CD8-positive, alpha-beta memory T cell (primary cell): ENCODE results near the gene GABRB1. TPM values are rescaled to one million over a fixed set of nuclear protein-coding genes. Genes with fewer than 3 reads are reported as not detected.

Experiments
- CTCF ChIA-PET: fragments of 350-600 bp; sonication (Branson Sonifier 250); formaldehyde crosslinking; loops from one replicate; lab custom pipeline; 2021; ENCODE audit warnings: antibody characterized with exemption; lab: Charles Lee
- POLR2A ChIA-PET: fragments of 350-600 bp; sonication (Branson Sonifier 250); formaldehyde crosslinking; loops from one replicate; lab custom pipeline; 2021; ENCODE audit warnings: antibody characterized with exemption; lab: Charles Lee
- DNase-seq, 5 donors: peaks; one replicate each; pipeline versions ENCODE4 v3.0.0 to v3.0.0-alpha.2; 2020 to 2022; ENCODE audit warnings: mixed read lengths in 1 of 5
- H3K27ac ChIP-seq: one replicate; pipeline ENCODE4 v1.7.0; 2013; ENCODE audit warnings: low read depth, mild to moderate bottlenecking, low read length, moderate library complexity
- H3K27me3 ChIP-seq: 2 replicates; pipeline ENCODE4 v1.7.0; 2013; ENCODE audit warnings: low read length, mild to moderate bottlenecking; ENCODE audit not compliant: insufficient read depth, poor library complexity, severe bottlenecking
- H3K36me3 ChIP-seq: 2 replicates; pipeline ENCODE4 v1.7.0; 2013; ENCODE audit warnings: mild to moderate bottlenecking, low read length, moderate library complexity; ENCODE audit not compliant: insufficient read depth
- H3K4me1 ChIP-seq: 2 replicates; pipeline ENCODE4 v1.7.0; 2013; ENCODE audit warnings: mild to moderate bottlenecking, low read length, moderate library complexity; ENCODE audit not compliant: insufficient read depth
- H3K4me3 ChIP-seq: 2 replicates; pipeline ENCODE4 v1.7.0; 2013; ENCODE audit warnings: mild to moderate bottlenecking, low read length
- H3K9me3 ChIP-seq: 2 replicates; pipeline ENCODE4 v1.7.0; 2013; ENCODE audit warnings: mild to moderate bottlenecking, low read length
- H3K27ac Mint-ChIP-seq, 8 donors: one replicate each; pipeline ENCODE4 v1.8.0; 2020 to 2021; ENCODE audit warnings: mixed read lengths in 8 of 8, mild to moderate bottlenecking in 6 of 8, inconsistent platforms in 3 of 8, moderate library complexity in 3 of 8
- H3K27me3 Mint-ChIP-seq, 2 donors: one replicate each; pipeline ENCODE4 v1.8.0; 2020 to 2021; ENCODE audit warnings: mixed read lengths in 2 of 2, mild to moderate bottlenecking in 1 of 2, moderate library complexity in 1 of 2
- H3K36me3 Mint-ChIP-seq, 3 donors: one replicate each; pipeline ENCODE4 v1.8.0; 2020 to 2021; ENCODE audit warnings: mixed read lengths in 3 of 3, inconsistent platforms in 1 of 3, mild to moderate bottlenecking in 1 of 3
- H3K4me1 Mint-ChIP-seq, 3 donors: one replicate each; pipeline ENCODE4 v1.8.0; 2020 to 2021; ENCODE audit warnings: mixed read lengths in 3 of 3, inconsistent platforms in 1 of 3, mild to moderate bottlenecking in 1 of 3
- H3K4me3 Mint-ChIP-seq, 7 donors: one replicate each; pipeline ENCODE4 v1.8.0; 2020 to 2021; ENCODE audit warnings: mixed read lengths in 7 of 7, mild to moderate bottlenecking in 6 of 7, moderate library complexity in 4 of 7, inconsistent platforms in 2 of 7
- H3K9me3 Mint-ChIP-seq, 5 donors: one replicate each; pipeline ENCODE4 v1.8.0; 2020 to 2022; ENCODE audit warnings: mixed read lengths in 5 of 5, mild to moderate bottlenecking in 3 of 5, moderate library complexity in 2 of 5, inconsistent platforms in 1 of 5
- polyA plus RNA-seq: library from polyadenylated mRNA; unstranded; fragments of 300-500 nt; fragmentation: Illumina TruSeq; gene quantifications from one replicate; pipeline ENCODE4 v1.2.3, GENCODE V29; 2021
- total RNA-seq, 2 experiments: library from RNA; stranded (reverse); gene quantifications; one replicate each; pipeline ENCODE4 v1.2.3, GENCODE V29; 2021

Gene GABRB1
- total and polyA plus RNA-seq, 3 experiments from 2014 or later: not detected

DNA sequence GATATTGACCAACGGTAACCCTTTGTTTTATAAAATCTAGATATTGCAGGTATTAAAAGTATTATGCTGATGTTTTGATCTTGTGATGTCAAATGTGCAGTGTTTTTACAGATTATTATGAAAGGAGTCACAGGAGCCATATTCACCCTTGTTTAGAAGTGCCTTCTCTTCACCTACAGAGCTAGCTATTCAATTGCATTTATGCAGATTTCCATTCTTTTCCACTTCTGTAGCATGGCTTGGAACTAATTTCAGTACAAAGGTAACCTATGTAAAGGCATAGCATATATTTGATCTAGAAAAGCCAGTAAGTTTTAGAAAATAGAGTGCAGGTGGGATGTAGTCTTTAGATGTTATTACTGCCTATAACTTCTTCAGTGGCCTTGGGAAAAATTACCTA is 176.2 kb downstream of the GABRB1 start:
- H3K4me1 Mint-ChIP-seq: no peaks in the 10 kb centered on the region
- DNase-seq: no peak
- H3K4me3 Mint-ChIP-seq: no peak overlapping the region
- peaks cover 0 to 2% (median 0%) of the 10 kb centered on the region in 5 donors for H3K9me3 Mint-ChIP-seq
- Histone ChIP-seq H3K4me1 (no peaks in the 10 kb centered on the region), H3K4me3 (no peak overlapping the region), H3K9me3 (no peaks in the 10 kb centered on the region), H3K36me3 (no peaks in the 10 kb centered on the region), H3K27me3 (no peaks in the 10 kb centered on the region), H3K27ac (no peak overlapping the region)
- CTCF ChIA-PET: no interaction called here
- H3K36me3 Mint-ChIP-seq: no peaks in the 10 kb centered on the region
- no peak overlapping the region for H3K27ac Mint-ChIP-seq
- peaks cover 2 to 14% of the 10 kb centered on the region in 2 donors for H3K27me3 Mint-ChIP-seq
- POLR2A ChIA-PET: no interaction called here

DNA sequence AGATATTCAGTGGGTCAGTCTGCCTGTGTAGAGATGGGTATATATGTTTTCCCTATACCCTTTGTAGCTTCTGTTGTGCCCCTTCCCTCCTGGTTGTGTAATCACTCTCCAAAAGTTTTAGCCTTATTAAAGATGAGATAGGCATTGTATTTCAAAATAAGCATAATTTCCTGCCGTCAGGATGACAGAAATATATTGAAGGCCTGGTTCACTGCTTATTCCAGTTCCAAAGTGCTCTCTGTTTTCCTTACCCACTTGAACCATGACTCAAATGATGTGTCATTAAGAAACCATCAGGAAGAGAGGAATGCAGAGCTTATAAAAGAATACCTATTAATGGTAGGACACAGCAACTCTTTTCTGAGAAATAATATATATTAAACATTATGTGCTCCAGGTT is 178.5 kb downstream of the GABRB1 start:
- H3K27me3 Mint-ChIP-seq: peaks cover 2 to 6% of the 10 kb centered on the region in 2 donors
- Histone ChIP-seq H3K36me3 (no peaks in the 10 kb centered on the region), H3K27me3 (no peaks in the 10 kb centered on the region), H3K27ac (no peak overlapping the region), H3K4me1 (no peaks in the 10 kb centered on the region), H3K4me3 (no peak overlapping the region), H3K9me3 (no peaks in the 10 kb centered on the region)
- H3K36me3 Mint-ChIP-seq: no peaks in the 10 kb centered on the region
- no peak overlapping the region for H3K4me3 Mint-ChIP-seq
- H3K9me3 Mint-ChIP-seq: no peaks in the 10 kb centered on the region
- H3K27ac Mint-ChIP-seq: no peak overlapping the region
- ChIA-PET CTCF (no interaction called here), POLR2A (no interaction called here)
- H3K4me1 Mint-ChIP-seq: no peaks in the 10 kb centered on the region
- no peak for DNase-seq

DNA sequence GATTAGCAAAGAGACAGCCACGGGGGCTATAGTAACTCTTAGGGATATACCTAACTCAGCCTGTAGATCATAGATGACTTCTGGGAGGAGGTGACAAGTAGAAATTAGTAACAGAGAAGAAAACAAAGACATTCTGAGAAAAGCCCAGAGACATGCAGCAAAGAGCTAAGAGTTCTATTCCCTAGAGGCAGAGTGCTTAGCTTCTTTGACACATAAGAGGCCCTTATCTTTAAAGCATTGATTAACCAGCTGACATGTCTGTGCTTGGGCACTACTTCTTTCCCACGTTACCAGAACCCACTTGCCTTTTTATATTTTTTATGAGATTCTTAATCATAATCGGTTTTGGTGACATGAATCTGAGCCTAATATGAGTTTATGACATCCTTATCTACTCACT is 179.5 kb downstream of the GABRB1 start:
- peaks cover 2 to 5% of the 10 kb centered on the region in 2 donors for H3K27me3 Mint-ChIP-seq
- CTCF ChIA-PET: no interaction called here
- no peak overlapping the region for H3K4me3 Mint-ChIP-seq
- Histone ChIP-seq H3K36me3 (no peaks in the 10 kb centered on the region), H3K27ac (no peak overlapping the region), H3K9me3 (no peaks in the 10 kb centered on the region), H3K27me3 (no peaks in the 10 kb centered on the region), H3K4me3 (no peak overlapping the region), H3K4me1 (no peaks in the 10 kb centered on the region)
- POLR2A ChIA-PET: no interaction called here
- no peak for DNase-seq
- no peaks in the 10 kb centered on the region for H3K9me3 Mint-ChIP-seq
- no peaks in the 10 kb centered on the region for H3K36me3 Mint-ChIP-seq
- no peak overlapping the region for H3K27ac Mint-ChIP-seq
- no peaks in the 10 kb centered on the region for H3K4me1 Mint-ChIP-seq

DNA sequence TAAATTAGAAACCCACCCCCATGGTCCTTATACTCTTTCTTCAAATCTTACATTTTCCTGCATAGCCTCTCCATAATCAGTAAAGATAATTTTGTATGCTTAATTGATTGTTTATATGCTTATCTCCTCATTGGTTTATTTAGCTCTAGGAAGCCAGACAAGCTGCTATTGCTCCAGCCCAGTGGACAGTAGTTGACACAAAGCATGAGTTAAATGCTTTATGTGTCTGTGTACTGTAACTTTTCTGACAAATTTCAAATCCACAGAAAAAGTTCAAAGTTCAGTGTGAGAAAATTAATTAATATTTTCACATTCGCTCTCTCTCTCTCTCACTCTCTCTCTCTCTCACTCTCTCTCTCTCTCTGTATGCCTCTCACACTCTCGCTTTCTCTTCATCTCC is 181.7 kb downstream of the GABRB1 start:
- POLR2A ChIA-PET: no interaction called here

DNA sequence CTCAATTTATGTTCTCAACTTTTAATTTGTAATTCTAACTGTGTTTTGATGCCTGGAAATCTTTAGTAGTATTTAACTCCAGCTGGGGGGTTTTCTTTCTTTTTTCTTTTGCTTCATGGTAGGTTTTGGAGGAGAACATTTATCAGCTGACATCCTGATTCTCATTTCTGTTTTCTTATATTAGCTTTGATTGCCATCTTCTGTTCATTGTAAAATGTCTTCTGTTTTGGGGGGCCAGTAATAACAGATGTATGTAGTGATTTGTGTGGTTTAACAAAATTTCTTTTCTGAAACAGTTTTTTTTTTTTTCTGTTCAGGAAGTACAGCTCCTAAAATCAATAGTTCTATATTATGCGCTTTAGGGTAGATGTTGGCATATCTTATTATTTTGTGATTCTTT is 182.2 kb downstream of the GABRB1 start:
- no peaks in the 10 kb centered on the region for H3K27me3 ChIP-seq
- ChIA-PET POLR2A (no interaction called here), CTCF (no interaction called here)
- DNase-seq: no peak
- Mint-ChIP-seq H3K27ac (no peak overlapping the region), H3K4me3 (no peak overlapping the region), H3K27me3 (peaks cover 0 to 2% of the 10 kb centered on the region in 2 donors), H3K4me1 (no peaks in the 10 kb centered on the region), H3K9me3 (no peaks in the 10 kb centered on the region), H3K36me3 (no peaks in the 10 kb centered on the region)
- H3K4me3 ChIP-seq: no peak overlapping the region
- no peaks in the 10 kb centered on the region for H3K4me1 ChIP-seq
- no peak overlapping the region for H3K27ac ChIP-seq
- H3K9me3 ChIP-seq: no peaks in the 10 kb centered on the region
- H3K36me3 ChIP-seq: no peaks in the 10 kb centered on the region

More for the DNA sequence above, 181.7 kb downstream of the GABRB1 start:
- no peak overlapping the region for H3K27ac ChIP-seq
- DNase-seq: no peak
- H3K4me3 ChIP-seq: no peak overlapping the region
- no peaks in the 10 kb centered on the region for H3K9me3 Mint-ChIP-seq
- no peak overlapping the region for H3K4me3 Mint-ChIP-seq
- no peaks in the 10 kb centered on the region for H3K36me3 Mint-ChIP-seq
- H3K27me3 ChIP-seq: no peaks in the 10 kb centered on the region
- CTCF ChIA-PET: no interaction called here
- H3K36me3 ChIP-seq: no peaks in the 10 kb centered on the region
- H3K27ac Mint-ChIP-seq: no peak overlapping the region
- no peaks in the 10 kb centered on the region for H3K4me1 Mint-ChIP-seq
- H3K9me3 ChIP-seq: no peaks in the 10 kb centered on the region
- H3K27me3 Mint-ChIP-seq: peaks cover 0 to 2% of the 10 kb centered on the region in 2 donors
- H3K4me1 ChIP-seq: no peaks in the 10 kb centered on the region

DNA sequence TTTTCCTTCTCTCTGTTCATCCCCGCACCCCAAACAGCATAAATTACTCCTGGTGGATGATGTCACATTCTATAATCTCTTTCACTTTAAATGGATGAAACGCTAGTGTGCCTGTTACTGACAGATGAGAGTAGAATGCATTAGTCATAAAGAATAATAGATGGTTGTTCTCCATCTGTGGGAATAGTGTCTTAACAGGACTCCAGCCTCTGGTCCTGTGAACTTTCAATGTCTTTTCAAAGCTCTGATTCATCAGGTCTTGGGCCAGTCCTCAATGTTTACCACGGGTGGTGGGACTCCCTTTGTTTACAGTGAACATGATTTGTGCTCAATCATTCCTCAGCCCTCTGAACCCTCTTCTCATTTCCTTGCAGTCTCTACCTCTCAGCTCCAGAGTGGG is 182.6 kb downstream of the GABRB1 start:
- CTCF ChIA-PET: no interaction called here
- no peaks in the 10 kb centered on the region for H3K9me3 ChIP-seq
- H3K27ac ChIP-seq: no peak overlapping the region
- H3K4me3 ChIP-seq: no peak overlapping the region
- Mint-ChIP-seq H3K4me3 (no peak overlapping the region), H3K9me3 (no peaks in the 10 kb centered on the region), H3K27ac (no peak overlapping the region), H3K36me3 (no peaks in the 10 kb centered on the region), H3K27me3 (peaks cover 0 to 2% of the 10 kb centered on the region in 2 donors), H3K4me1 (no peaks in the 10 kb centered on the region)
- POLR2A ChIA-PET: no interaction called here
- DNase-seq: no peak
- H3K36me3 ChIP-seq: no peaks in the 10 kb centered on the region
- H3K4me1 ChIP-seq: no peaks in the 10 kb centered on the region
- no peaks in the 10 kb centered on the region for H3K27me3 ChIP-seq

DNA sequence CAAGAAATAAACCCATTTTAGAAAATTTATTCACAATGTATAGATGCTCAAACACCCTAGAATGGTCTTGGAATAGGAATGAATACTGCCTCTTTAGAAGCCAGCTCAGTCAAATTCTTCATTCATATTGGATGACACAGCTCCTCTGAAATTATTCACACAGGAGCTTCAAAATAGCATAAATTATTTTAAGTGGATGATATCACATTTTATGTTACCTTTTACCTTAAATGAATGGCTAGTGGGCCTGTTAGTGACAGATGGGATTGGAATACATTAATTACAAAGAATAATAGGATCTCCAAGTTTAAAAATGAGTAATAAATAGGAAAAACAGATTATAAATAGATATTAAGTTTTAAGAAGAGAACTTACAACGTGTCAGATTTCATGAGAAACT is 184.4 kb downstream of the GABRB1 start:
- POLR2A ChIA-PET: no interaction called here

DNA sequence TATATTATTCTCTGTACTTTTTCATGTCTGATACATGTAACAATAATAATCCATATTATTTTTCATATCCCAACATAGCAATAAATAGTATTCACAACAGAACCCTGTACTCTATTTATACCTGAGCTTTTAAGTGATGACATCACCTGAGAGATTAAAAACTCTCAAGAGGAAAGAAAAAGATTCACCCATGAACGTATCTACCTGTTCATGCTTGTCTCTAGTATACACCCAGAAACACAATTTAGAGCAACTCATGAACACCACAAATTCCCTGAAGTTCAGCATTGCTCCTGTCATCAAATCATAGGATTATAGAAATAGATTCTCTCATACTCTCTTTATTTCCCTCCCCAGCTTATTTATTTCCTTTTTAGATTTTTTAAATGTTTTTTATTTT is 185.9 kb downstream of the GABRB1 start:
- H3K27me3 ChIP-seq: no peaks in the 10 kb centered on the region
- POLR2A ChIA-PET: no interaction called here
- no peaks in the 10 kb centered on the region for H3K9me3 Mint-ChIP-seq

More for the DNA sequence above, 184.4 kb downstream of the GABRB1 start:
- Histone ChIP-seq H3K4me3 (no peak overlapping the region), H3K9me3 (no peaks in the 10 kb centered on the region), H3K4me1 (no peaks in the 10 kb centered on the region), H3K27ac (no peak overlapping the region), H3K27me3 (no peaks in the 10 kb centered on the region), H3K36me3 (no peaks in the 10 kb centered on the region)
- H3K4me1 Mint-ChIP-seq: no peaks in the 10 kb centered on the region
- CTCF ChIA-PET: no interaction called here
- H3K27me3 Mint-ChIP-seq: peaks cover 3 to 12% of the 10 kb centered on the region in 2 donors
- H3K27ac Mint-ChIP-seq: no peak overlapping the region
- no peaks in the 10 kb centered on the region for H3K36me3 Mint-ChIP-seq
- H3K9me3 Mint-ChIP-seq: no peaks in the 10 kb centered on the region
- H3K4me3 Mint-ChIP-seq: no peak overlapping the region
- no peak for DNase-seq

DNA sequence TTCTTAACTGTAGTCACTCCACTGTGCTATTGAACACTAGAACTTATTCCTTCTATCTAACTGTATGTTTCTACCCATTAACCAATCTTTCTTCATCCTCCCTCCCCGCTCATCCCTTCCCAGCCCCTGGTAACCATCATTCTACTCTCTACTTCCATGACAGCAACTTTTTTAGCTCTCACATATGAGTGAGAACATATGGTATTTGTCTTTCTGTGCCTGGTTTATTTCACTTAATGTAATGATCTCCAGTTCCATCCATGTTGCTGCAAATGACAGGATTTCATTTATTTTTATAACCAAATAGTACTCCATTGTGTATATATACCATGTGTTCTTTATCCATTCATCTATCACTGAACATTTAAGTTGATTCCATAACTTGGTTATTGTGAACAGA is 186.5 kb downstream of the GABRB1 start:
- H3K9me3 Mint-ChIP-seq: no peaks in the 10 kb centered on the region
- no peaks in the 10 kb centered on the region for H3K36me3 Mint-ChIP-seq
- no peak for DNase-seq
- no peak overlapping the region for H3K27ac Mint-ChIP-seq
- H3K4me1 ChIP-seq: no peaks in the 10 kb centered on the region
- ChIA-PET CTCF (no interaction called here), POLR2A (no interaction called here)
- H3K4me3 Mint-ChIP-seq: no peak overlapping the region
- peaks cover 4 to 21% of the 10 kb centered on the region in 2 donors for H3K27me3 Mint-ChIP-seq
- H3K27ac ChIP-seq: no peak overlapping the region
- no peaks in the 10 kb centered on the region for H3K9me3 ChIP-seq
- H3K36me3 ChIP-seq: no peaks in the 10 kb centered on the region
- no peaks in the 10 kb centered on the region for H3K27me3 ChIP-seq
- H3K4me3 ChIP-seq: no peak overlapping the region
- H3K4me1 Mint-ChIP-seq: no peaks in the 10 kb centered on the region

More for the DNA sequence above, 185.9 kb downstream of the GABRB1 start:
- H3K27ac ChIP-seq: no peak overlapping the region
- no peaks in the 10 kb centered on the region for H3K4me1 Mint-ChIP-seq
- H3K36me3 ChIP-seq: no peaks in the 10 kb centered on the region
- peaks cover 4 to 21% of the 10 kb centered on the region in 2 donors for H3K27me3 Mint-ChIP-seq
- CTCF ChIA-PET: no interaction called here
- no peak overlapping the region for H3K4me3 Mint-ChIP-seq
- DNase-seq: no peak
- H3K27ac Mint-ChIP-seq: no peak overlapping the region
- H3K36me3 Mint-ChIP-seq: no peaks in the 10 kb centered on the region
- no peak overlapping the region for H3K4me3 ChIP-seq
- no peaks in the 10 kb centered on the region for H3K9me3 ChIP-seq
- no peaks in the 10 kb centered on the region for H3K4me1 ChIP-seq
